SW480 (cell line): ENCODE data around the gene DCC.
A peak's percentile ranks its signal among the peaks of the same experiment; 100 is the strongest.

Experiments
- DNase-seq: peaks from one replicate; pipeline ENCODE4 v3.0.0-alpha.2; 2016; ENCODE audit warnings: low spot score

Gene DCC

DNA sequence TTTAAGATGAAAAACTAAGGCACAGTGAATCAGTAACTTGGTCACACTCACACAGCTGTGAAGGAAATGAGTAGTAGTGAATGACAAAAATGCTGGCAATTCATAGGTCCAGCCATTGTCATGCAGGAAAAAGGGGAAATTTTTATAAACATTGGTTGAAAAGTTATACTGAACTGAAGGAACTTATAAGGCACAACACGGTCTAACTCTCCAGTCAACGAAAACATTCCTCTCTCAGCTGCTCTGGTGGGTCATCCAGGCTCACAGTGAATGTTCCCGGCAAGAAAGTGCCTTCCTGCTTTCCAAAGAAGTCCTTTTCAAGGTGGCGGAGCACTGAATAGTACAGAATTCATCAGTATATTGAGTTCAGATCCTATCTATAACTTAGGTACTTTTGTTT is 476.1 kb downstream of the DCC start:
- DNase-seq = no peak

DNA sequence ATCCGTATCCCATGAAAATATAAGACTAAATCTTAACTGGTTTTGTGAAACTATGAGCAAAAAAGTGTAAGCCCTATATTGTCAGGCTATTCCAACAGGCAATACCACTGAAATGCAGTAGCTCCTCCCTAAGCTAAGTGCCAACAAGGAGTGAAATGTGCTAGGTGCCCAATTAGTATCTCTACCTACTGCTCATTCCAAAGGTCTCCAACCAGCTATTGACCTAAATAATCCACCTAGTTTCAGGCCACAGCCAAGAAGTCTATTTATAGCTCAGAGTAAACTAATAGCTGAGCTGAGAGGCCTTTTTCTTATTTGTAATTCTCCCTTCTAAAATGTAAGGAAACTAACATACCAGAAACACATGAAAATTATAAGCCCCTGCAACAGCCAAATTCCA is 482.2 kb downstream of the DCC start:
- no peak for DNase-seq

DNA sequence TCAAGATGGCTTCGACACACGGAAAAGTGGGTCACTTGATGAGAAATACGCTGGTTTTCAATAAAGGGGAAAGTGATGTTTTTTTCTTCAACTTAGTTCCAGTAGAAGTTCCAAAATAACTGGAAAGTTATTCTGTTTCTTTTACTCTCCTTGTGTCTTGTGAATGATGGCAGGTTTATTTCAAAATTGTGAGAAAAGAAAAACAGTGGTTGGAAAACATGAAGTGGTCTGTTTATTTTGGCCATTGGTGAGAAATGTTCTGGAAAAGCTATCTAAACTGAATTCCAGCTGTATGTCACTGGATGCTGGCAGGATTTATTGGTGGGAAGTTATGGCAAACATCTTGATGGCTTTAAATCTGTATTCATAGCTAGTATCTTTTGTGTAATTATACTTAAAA is 484.1 kb downstream of the DCC start:
- no peak for DNase-seq

DNA sequence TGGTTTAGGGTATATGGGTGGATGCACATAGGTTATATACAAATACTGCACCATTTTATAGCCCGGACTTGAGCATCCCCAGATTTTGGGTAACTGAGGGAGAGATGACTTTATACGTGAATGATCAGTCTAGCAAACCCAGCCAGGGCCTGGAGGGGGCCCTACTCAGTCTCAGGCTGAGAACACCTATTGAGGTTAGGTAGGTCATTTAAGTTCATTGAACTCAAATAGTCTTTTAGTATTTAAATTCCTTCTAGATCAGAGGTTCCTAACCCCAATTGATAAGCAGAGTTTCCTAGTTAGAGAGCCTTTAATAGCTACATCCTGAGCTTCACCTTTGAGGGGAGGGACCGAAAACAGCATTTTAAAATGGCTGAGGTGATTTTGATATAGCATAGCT is 487.0 kb downstream of the DCC start:
- no peak for DNase-seq

DNA sequence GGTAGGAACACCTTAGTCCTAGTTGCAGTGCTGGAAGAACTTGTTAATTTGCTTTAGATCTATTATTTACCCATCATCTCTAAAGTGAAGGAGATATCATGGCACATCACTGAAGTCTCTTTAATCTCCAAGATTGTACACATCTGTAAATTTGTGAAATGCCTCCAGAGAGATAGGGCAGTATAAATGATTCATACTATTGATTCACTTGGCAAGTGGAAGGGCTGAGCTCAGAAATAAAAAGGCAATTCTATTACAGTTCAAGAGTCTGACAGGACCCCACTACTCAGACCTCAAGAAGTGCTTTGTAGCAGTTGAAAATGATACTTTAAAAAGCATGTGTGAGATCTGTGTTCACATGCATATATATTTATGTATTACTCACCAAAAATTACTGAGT is 489.3 kb downstream of the DCC start:
- DNase-seq = no peak

DNA sequence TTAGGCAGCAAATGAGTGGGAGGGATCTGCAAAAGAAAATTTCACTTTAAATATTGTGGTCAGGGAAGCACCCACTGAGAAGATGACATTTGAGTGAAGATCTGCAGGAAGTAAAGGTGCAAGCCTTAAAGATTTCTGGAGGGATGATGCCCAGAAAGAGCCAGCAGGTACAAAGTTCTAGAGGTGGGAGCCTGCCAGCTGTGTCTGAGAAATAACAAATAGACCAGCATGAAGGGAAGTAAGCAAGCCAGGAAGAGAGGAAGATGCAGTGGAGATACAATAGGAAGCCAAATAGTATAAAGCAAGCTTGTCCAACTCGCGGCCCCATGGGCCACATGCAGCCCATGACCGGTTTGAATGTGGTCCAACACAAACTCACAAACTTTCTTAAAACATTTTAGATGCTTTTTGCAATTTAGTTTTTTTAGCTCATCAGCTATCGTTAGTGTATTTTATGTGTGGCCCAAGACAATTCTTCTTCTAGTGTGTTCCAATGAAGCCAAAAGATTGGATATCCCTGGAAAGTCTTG is 489.9 kb downstream of the DCC start:
- DNase-seq = no peak

- DNase-seq = no peak
These were observed 504.3 kb downstream of the DCC start for GRCh38 chr18:52844323-52844722.

GRCh38 chr18:52845036-52845435 is 505.0 kb downstream of the DCC start:
- DNase-seq = no peak

GRCh38 chr18:52850031-52850560 is 510.1 kb downstream of the DCC start:
- DNase-seq = no peak

GRCh38 chr18:52861558-52861957 is 521.6 kb downstream of the DCC start:
- no peak for DNase-seq

DNA sequence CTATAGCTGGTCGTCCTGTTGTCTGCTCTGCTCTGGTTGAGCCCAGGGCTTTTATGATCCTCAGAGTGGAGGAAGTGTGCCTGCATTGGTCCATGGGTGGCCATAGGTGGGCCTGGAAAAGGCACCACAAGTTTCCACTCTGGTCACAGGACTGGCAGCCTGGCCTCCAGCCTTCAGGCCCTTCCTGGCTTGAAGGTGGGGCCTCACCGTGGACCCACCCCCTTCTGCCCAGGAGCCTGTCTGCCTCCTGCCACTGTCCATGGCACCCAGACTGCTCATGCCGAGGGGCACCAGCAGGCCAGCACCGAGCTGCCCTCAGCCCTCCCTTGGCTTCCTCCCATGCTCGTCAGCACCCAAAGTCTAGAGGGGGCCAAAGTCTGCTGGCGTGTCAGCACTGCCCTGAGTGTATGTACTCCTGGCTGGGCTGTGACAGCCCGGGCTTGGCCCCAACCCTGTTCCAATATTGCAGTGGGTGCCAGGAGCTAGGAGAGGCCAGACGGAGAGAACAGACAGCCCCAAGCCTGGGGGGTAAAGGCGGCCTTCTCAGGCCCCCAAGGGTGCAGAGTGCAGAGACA is 529.4 kb downstream of the DCC start:
- DNase-seq = no peak

DNA sequence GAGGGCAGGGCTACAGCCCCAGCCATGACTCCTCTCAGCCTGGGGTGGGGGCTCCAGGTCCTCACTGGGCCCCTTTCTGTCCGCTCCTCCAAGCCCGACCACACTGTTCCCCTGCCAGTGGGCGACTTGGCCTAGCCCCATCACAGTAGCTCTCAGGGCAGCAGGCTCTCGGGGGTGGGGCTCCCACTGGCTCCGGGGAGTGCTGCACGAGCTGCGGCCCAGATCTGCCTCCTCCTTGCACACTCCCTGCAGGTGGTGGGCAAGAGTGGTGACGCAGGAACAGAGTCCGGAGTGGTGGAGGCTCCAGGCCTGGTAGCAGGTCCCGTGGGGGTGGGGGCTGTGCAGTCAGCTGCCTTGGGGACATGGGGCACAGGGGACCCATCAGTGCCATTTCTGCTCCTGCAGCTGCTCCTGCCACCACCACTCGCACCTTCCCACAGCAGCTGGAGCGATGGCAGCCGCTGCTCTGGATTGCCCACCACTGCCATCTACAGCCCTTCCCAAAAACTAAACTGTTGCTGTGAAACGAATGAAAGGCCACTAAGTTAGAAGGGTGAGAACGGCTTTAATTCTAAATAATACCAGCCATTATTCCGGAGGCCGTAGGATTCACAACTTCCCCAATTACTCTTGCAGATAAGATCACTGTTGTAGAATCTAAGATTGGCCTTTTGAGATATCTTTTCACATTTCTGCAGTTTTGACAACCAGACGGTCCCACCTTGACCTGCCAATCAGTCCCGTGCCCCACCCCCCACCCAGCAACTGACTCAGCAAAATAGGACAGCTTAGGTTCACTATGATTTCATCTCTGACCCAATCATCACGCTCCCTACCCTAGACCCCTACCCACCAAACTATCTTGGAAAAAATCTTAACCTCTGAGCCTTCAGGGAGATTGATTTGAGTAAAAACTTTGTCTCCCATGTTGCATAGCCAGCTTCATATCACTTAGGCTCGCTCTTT is 530.2 kb downstream of the DCC start:
- no peak for DNase-seq

GRCh38 chr18:52874774-52875173 is 534.8 kb downstream of the DCC start:
- DNase-seq = no peak

- DNase-seq = no peak
These were observed 535.7 kb downstream of the DCC start for GRCh38 chr18:52875725-52876124.

GRCh38 chr18:52888014-52888413 is 548.0 kb downstream of the DCC start:
- no peak for DNase-seq

DNA sequence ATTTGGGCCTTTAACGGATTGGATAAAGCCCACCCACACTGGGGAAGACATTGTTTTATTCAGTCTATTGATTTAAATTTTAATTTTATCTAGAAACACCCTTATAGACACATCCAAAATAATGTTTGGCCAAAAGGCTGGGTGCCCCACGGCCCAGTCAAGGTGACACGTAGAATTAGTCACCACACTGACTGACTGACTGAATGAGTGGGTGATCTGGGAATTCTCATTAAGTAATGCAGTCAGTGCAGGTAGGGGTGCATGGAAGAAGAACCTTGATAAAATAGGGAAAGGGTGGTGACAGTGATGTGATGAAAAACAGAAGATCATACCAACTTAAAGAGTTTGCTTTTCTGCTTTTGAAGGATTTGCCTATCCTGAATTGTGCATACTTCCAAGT is 554.8 kb downstream of the DCC start:
- no peak for DNase-seq

DNA sequence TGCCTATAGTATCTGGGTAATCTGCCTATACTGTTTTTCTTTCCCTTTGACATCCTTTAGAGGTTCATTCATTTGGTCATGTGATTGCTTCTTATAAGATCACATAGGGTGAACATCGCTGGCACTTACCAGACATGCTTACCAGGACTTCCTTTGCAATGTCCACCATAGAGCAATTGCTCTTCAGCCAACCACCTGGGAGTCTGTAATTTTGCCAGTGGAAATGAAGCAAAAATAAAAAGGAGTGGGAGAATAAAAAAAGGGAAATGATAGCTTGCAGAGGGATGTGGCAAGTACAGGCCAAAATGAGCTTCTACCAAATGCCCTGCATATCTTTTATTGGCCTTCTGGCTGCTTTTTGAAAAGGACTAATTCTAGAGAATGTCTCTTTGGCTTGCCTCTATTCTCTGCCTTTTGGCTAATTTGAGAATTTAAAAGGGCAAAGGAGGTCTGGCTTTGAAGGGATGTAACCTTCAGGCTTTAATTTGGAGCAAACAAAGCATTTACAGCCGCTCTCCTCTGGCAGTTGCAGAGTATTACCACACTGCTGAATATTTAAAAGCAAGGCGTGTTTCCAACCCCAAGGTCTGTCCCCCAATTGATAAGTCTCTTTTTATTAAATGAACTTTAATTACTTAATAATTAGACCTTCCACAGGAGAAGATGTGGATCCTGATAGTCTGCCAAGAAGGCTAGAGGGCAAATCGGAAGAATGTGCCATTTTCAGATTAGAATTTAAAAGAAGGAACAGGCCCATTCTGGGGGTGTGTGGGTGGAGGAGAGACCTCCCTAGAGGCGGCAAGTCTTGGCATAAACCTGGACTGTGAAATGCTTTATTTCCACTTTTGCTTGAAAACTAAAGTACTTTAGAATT is 557.9 kb downstream of the DCC start:
- no peak for DNase-seq

GRCh38 chr18:52898485-52899058 is 558.6 kb downstream of the DCC start:
- no peak for DNase-seq

GRCh38 chr18:52902188-52902587 is 562.2 kb downstream of the DCC start:
- no peak for DNase-seq

- DNase-seq = peak; percentile 2
These were observed 563.9 kb downstream of the DCC start for GRCh38 chr18:52903857-52904256.

DNA sequence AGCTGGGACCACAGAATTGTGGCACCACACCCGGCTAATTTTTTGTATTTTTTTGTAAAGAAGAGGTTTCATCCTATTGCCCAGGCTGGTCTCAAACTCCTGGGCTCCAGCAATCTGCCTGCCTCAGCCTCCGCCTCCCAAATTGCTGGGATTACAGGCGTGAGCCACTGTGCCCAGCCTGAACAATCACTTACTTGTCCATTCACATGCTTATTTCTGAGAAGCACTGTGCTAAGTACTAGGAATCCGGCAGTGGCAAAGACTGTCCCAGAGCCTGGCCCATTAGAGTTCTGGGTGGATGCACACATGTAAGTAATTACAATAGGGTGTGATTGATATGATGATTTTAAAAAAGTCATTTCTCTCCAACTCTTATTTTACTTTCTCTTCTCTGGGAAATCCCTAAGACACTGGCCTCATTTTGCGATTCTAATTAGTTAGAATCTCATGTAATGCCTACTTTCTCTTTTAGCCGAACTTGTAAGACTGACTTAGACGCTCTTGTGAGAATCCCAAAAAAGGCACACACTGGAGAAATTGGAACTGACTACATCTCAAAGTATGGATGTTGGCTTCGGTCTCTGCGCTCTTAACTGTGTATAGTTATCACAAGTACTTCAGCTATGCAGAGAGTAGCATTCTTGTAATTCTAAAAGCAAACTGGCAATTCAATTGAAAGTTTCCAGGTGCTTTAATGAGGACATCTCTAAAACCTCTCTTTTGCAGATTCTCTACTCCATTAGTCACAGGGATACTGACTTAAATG is 567.7 kb downstream of the DCC start:
- no peak for DNase-seq
